HepG2 (cell line): ENCODE data around the gene B3GNT8. TPM values are rescaled to one million over a fixed set of nuclear protein-coding genes. Genes with fewer than 3 reads are reported as not detected.

Source experiments
- FOSL1 ChIP-seq: sonication (generic); formaldehyde crosslinking; IDR thresholded peaks from 2 replicates; pipeline ENCODE4 v1.9.0; 2021; ENCODE audit warnings: missing genetic modification reagents, borderline replicate concordance
- FOXO1 ChIP-seq: sonication (generic); formaldehyde crosslinking; IDR thresholded peaks from 2 replicates; pipeline ENCODE4 v1.4.0; 2020; ENCODE audit warnings: missing genetic modification reagents
- GTF3A ChIP-seq: sonication (generic); formaldehyde crosslinking; conservative IDR thresholded peaks from 2 replicates; pipeline ENCODE4 v1.4.0; 2020; ENCODE audit warnings: mild to moderate bottlenecking, missing genetic modification reagents
- GZF1 ChIP-seq: sonication (generic); formaldehyde crosslinking; IDR thresholded peaks from 2 replicates; pipeline ENCODE4 v1.5.1; 2020; ENCODE audit warnings: mild to moderate bottlenecking, missing genetic modification reagents
- HNF4G ChIP-seq, 2 experiments: sonication (generic) in 1 of 2; formaldehyde crosslinking in 1 of 2; IDR thresholded peaks; 2 replicates each; pipeline versions ENCODE4 v1.4.0 to v1.6.1; 2011 to 2020; ENCODE audit warnings: borderline replicate concordance in 2 of 2, low read depth in 2 of 2, mild to moderate bottlenecking in 2 of 2, low read length in 1 of 2, missing genetic modification reagents in 1 of 2, moderate library complexity in 1 of 2
- NCOR1 ChIP-seq: fragments of 200-600 bp; sonication (generic); IDR thresholded peaks from 2 replicates; pipeline ENCODE4 v1.7.0; 2017; ENCODE audit warnings: antibody characterized with exemption, low read length, borderline replicate concordance
- NR2F6 ChIP-seq, 2 experiments: IDR thresholded peaks; 2 replicates each; pipeline ENCODE4 v1.6.1; 2016; ENCODE audit warnings: antibody characterized with exemption in 1 of 2, mild to moderate bottlenecking in 1 of 2
- PAF1 ChIP-seq: IDR thresholded peaks from 2 replicates; pipeline ENCODE4 v1.6.1; 2016; ENCODE audit warnings: missing genetic modification reagents, missing compliant biosample characterization
- PBX3 ChIP-seq: sonication (generic); formaldehyde crosslinking; IDR thresholded peaks from 2 replicates; pipeline ENCODE4 v1.8.1; 2023; ENCODE audit warnings: missing genetic modification reagents, inconsistent platforms, borderline replicate concordance
- POLR2AphosphoS5 ChIP-seq: IDR thresholded peaks from 2 replicates; pipeline ENCODE4 v1.6.1; 2012; ENCODE audit warnings: low read depth, low read length
- PPARG ChIP-seq: conservative IDR thresholded peaks from 2 replicates; pipeline ENCODE4 v1.6.1; 2016; ENCODE audit warnings: missing biosample characterization, missing genetic modification reagents
- RBM22 ChIP-seq: fragments of 200-400 bp; formaldehyde crosslinking; optimal IDR thresholded peaks from 2 replicates; pipeline ENCODE3; 2017; ENCODE audit warnings: mild to moderate bottlenecking, low read length, moderate library complexity
- SMYD3 ChIP-seq: sonication (generic); formaldehyde crosslinking; IDR thresholded peaks from 2 replicates; pipeline ENCODE4 v1.8.1; 2023; ENCODE audit warnings: mild to moderate bottlenecking, missing genetic modification reagents
- TBX2 ChIP-seq: sonication (generic); formaldehyde crosslinking; IDR thresholded peaks from 2 replicates; pipeline ENCODE4 v1.5.0; 2020; ENCODE audit warnings: missing genetic modification reagents, mild to moderate bottlenecking, borderline replicate concordance
- UBTF ChIP-seq: sonication (generic); formaldehyde crosslinking; IDR thresholded peaks from 2 replicates; pipeline ENCODE4 v1.4.0; 2020; ENCODE audit warnings: mild to moderate bottlenecking, missing genetic modification reagents
- ZMYM3 ChIP-seq: sonication (generic); formaldehyde crosslinking; IDR thresholded peaks from 2 replicates; pipeline ENCODE4 v1.5.1; 2020; ENCODE audit warnings: mild to moderate bottlenecking, missing genetic modification reagents
- ZNF292 ChIP-seq: sonication (generic); formaldehyde crosslinking; IDR thresholded peaks from 2 replicates; pipeline ENCODE4 v1.8.1; 2022; ENCODE audit warnings: mild to moderate bottlenecking, low read depth, missing genetic modification reagents, borderline replicate concordance
- ZNF331 ChIP-seq: sonication (generic); formaldehyde crosslinking; IDR thresholded peaks from 2 replicates; pipeline ENCODE4 v1.4.0; 2020; ENCODE audit warnings: missing genetic modification reagents
- ZNF350 ChIP-seq: sonication (generic); formaldehyde crosslinking; IDR thresholded peaks from 2 replicates; pipeline ENCODE4 v1.4.0; 2020; ENCODE audit warnings: mild to moderate bottlenecking, low read depth, missing genetic modification reagents, borderline replicate concordance
- ZNF619 ChIP-seq: sonication (generic); formaldehyde crosslinking; IDR thresholded peaks from 2 replicates; pipeline ENCODE4 v1.4.0; 2020; ENCODE audit warnings: mild to moderate bottlenecking, missing genetic modification reagents
- ZNF703 ChIP-seq: sonication (generic); formaldehyde crosslinking; IDR thresholded peaks from 2 replicates; pipeline ENCODE4 v1.5.1; 2020; ENCODE audit warnings: missing genetic modification reagents, mild to moderate bottlenecking, moderate library complexity, borderline replicate concordance
- ZNF790 ChIP-seq: sonication (generic); formaldehyde crosslinking; IDR thresholded peaks from 2 replicates; pipeline ENCODE4 v1.8.0; 2022; ENCODE audit warnings: missing genetic modification reagents, mild to moderate bottlenecking, borderline replicate concordance
- ZSCAN12 ChIP-seq: sonication (generic); formaldehyde crosslinking; IDR thresholded peaks from 2 replicates; pipeline ENCODE4 v1.9.0; 2021; ENCODE audit warnings: mild to moderate bottlenecking, missing genetic modification reagents
- polyA plus RNA-seq, 8 experiments: library from polyadenylated mRNA; depleted of rRNA in 3 of 8; stranded (reverse) in 7 of 8; unstranded in 1 of 8; fragments of >200 nt; fragmentation: Illumina TruSeq in 4 of 8; extraction: Trizol in 4 of 8; gene quantifications; 2 replicates each; pipeline versions ENCODE4 v1.2.1 to v1.2.3, GENCODE V29; 2011 to 2016; ENCODE audit warnings: low read depth in 4 of 8, missing spikeins in 1 of 8, mixed read lengths in 1 of 8; ENCODE audit not compliant: insufficient read depth in 1 of 8
- total RNA-seq, 5 experiments: library from RNA; depleted of rRNA; stranded (reverse); fragments of >200 nt; fragmentation: Illumina TruSeq; extraction: Trizol; gene quantifications; 2 replicates each; pipeline ENCODE4 v1.2.3, GENCODE V29; 2016; ENCODE audit warnings: low read depth in 1 of 5
- TF ChIP-seq, protein P1 (sequence below): sonication (generic); formaldehyde crosslinking; IDR thresholded peaks from 2 replicates; pipeline ENCODE4 v1.4.0; 2020; ENCODE audit warnings: missing genetic modification reagents
- TF ChIP-seq, protein P2 (sequence below): sonication (generic); formaldehyde crosslinking; IDR thresholded peaks from 2 replicates; pipeline ENCODE4 v1.5.0; 2020; ENCODE audit warnings: missing genetic modification reagents

The B3GNT8 gene
- total and polyA plus RNA-seq, 2 of the 13 experiments (the other 11 are each of a cell fraction or from before 2014, with no cell fraction given) = 0.26 to 1.9 TPM

DNA sequence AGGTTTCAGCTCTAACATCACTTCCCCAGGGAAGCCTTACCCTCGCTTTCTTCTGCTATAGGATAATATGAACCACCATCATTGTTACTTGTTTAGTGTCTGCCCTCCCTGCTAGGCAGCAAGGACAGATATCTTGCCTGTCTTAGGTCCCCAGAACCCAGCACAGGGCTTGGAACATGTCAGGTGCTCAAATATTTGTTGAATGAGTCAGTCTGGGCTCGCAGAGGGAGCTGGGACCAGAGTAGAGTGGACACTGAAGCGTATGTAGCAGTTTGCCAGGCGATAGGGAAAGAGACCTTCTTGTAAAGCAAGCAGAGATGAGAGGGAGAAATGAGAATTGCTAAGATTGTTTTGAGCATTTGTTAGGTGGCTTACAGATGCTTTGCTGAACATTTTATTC lies 17.9 kb downstream of the B3GNT8 start (continued):
- TF ChIP-seq UBTF = no peak
- TF ChIP-seq GTF3A (CRISPR knock-in tag) = no peak
- no peak for TF ChIP-seq ZMYM3 (CRISPR knock-in tag)
- TF ChIP-seq TBX2 (CRISPR knock-in tag) = no peak
- TF ChIP-seq ZNF350 (CRISPR knock-in tag) = peak; percentile 21; the same call in 1 of the 2 replicates
- peak; percentile 56; the same call in 1 of the 2 replicates for TF ChIP-seq ZNF292 (CRISPR knock-in tag)
- TF ChIP-seq GZF1 = no peak
- TF ChIP-seq ZNF619 = no peak
- TF ChIP-seq PPARG (CRISPR knock-in tag) = 0 out of 2 replicates have a peak, but pooled peaks have one; percentile 20
- TF ChIP-seq ZNF703 (CRISPR knock-in tag) = no peak
- no peak for TF ChIP-seq SMYD3 (CRISPR knock-in tag)
- peak; percentile 95 for TF ChIP-seq FOSL1 (CRISPR knock-in tag)
- TF ChIP-seq NR2F6 (IDR thresholded peaks at IDR 0.05) = no peak
- no peak for TF ChIP-seq NR2F6 (CRISPR knock-in tag; IDR thresholded peaks at IDR 0.05)
- TF ChIP-seq, protein P1, sequence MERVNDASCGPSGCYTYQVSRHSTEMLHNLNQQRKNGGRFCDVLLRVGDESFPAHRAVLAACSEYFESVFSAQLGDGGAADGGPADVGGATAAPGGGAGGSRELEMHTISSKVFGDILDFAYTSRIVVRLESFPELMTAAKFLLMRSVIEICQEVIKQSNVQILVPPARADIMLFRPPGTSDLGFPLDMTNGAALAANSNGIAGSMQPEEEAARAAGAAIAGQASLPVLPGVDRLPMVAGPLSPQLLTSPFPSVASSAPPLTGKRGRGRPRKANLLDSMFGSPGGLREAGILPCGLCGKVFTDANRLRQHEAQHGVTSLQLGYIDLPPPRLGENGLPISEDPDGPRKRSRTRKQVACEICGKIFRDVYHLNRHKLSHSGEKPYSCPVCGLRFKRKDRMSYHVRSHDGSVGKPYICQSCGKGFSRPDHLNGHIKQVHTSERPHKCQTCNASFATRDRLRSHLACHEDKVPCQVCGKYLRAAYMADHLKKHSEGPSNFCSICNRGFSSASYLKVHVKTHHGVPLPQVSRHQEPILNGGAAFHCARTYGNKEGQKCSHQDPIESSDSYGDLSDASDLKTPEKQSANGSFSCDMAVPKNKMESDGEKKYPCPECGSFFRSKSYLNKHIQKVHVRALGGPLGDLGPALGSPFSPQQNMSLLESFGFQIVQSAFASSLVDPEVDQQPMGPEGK (CRISPR knock-in tag) = 0 out of 2 replicates have a peak, but pooled peaks have one; percentile 27
- TF ChIP-seq POLR2AphosphoS5 = peak; percentile 38
- no peak for TF ChIP-seq HNF4G (IDR thresholded peaks at IDR 0.05; ENCODE audit: borderline replicate concordance, low read depth, low read length)
- TF ChIP-seq HNF4G (CRISPR knock-in tag; IDR thresholded peaks at IDR 0.05; ENCODE audit: borderline replicate concordance, low read depth) = no peak
- no peak for TF ChIP-seq ZNF790 (CRISPR knock-in tag)
- TF ChIP-seq ZNF331 (CRISPR knock-in tag) = 0 out of 2 replicates have a peak, but pooled peaks have one; percentile 23
- TF ChIP-seq ZSCAN12 (CRISPR knock-in tag) = no peak
- TF ChIP-seq FOXO1 (CRISPR knock-in tag) = no peak
- no peak for TF ChIP-seq PBX3 (CRISPR knock-in tag)
- TF ChIP-seq RBM22 = no peak
- no peak for TF ChIP-seq PAF1
- TF ChIP-seq NCOR1 = no peak
- TF ChIP-seq, protein P2, sequence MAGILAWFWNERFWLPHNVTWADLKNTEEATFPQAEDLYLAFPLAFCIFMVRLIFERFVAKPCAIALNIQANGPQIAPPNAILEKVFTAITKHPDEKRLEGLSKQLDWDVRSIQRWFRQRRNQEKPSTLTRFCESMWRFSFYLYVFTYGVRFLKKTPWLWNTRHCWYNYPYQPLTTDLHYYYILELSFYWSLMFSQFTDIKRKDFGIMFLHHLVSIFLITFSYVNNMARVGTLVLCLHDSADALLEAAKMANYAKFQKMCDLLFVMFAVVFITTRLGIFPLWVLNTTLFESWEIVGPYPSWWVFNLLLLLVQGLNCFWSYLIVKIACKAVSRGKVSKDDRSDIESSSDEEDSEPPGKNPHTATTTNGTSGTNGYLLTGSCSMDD (CRISPR knock-in tag) = no peak
